ENCODE measurements around the gene IMPDH2.

IMPDH2 gene

GRCh38 chr3:49021813-49022687 is 7.1 kb downstream of the IMPDH2 start, which contains the start of gene NDUFAF3:
TSS of gene NDUFAF3 (plus strand) at chr3:49022121. CDS start at chr3:49022145, 24 bp downstream.
- Histone ChIP-seq H3K9ac (peak within 1 kb of the TSS; percentile 100), H3K4me3 (peak within 1 kb of the TSS; percentile 96), H3K4me2 (peak within 1 kb of the TSS; percentile 97), H3K4me1 (peaks cover 61% of the 10 kb centered on the region), H4K20me1 (peaks cover 55% of the 10 kb centered on the region), H3K27me3 (no peaks in the 10 kb centered on the region), H3K27ac (peak within 1 kb of the TSS; percentile 100), H3K36me3 (peaks cover 44% of the 10 kb centered on the region), H3K9me3 (no peaks in the 10 kb centered on the region)
- no peak for TF ChIP-seq Cebpa-rat (IDR thresholded peaks at IDR 0.05)

GRCh38 chr3:49021213-49021812 is 7.9 kb downstream of the IMPDH2 start:
- peak overlapping the region; percentile 97 for H3K4me2 ChIP-seq
- H3K9ac ChIP-seq: peak overlapping the region; percentile 100
- H4K20me1 ChIP-seq: peaks cover 55% of the 10 kb centered on the region
- no peak for TF ChIP-seq Cebpa-rat (IDR thresholded peaks at IDR 0.05)
- H3K9me3 ChIP-seq: no peaks in the 10 kb centered on the region
- H3K36me3 ChIP-seq: peaks cover 43% of the 10 kb centered on the region
- H3K4me1 ChIP-seq: peaks cover 61% of the 10 kb centered on the region
- H3K4me3 ChIP-seq: peak overlapping the region; percentile 96
- no peaks in the 10 kb centered on the region for H3K27me3 ChIP-seq
- H3K27ac ChIP-seq: peak overlapping the region; percentile 100

- H3K4me1 ChIP-seq: peaks cover 60% of the 10 kb centered on the region
- no peak; the same call in 1 of the 2 replicates for TF ChIP-seq Cebpa-rat (IDR thresholded peaks at IDR 0.05)
Observed at GRCh38 chr3:49020330-49021212, 8.6 kb downstream of the IMPDH2 start.

GRCh38 chr3:49019941-49020329 is 9.3 kb downstream of the IMPDH2 start:
- H3K27ac ChIP-seq: peak overlapping the region; percentile 100
- no peaks in the 10 kb centered on the region for H3K27me3 ChIP-seq
- no peaks in the 10 kb centered on the region for H3K9me3 ChIP-seq
- H3K4me1 ChIP-seq: peaks cover 53% of the 10 kb centered on the region
- H4K20me1 ChIP-seq: peaks cover 55% of the 10 kb centered on the region
- peaks cover 43% of the 10 kb centered on the region for H3K36me3 ChIP-seq
- H3K4me2 ChIP-seq: peak overlapping the region; percentile 97
- H3K9ac ChIP-seq: peak overlapping the region; percentile 100
- peak overlapping the region; percentile 96 for H3K4me3 ChIP-seq
- no peak for TF ChIP-seq Cebpa-rat (IDR thresholded peaks at IDR 0.05)

More at GRCh38 chr3:49020330-49021212, 8.6 kb downstream of the IMPDH2 start:
- peaks cover 43% of the 10 kb centered on the region for H3K36me3 ChIP-seq
- H3K27me3 ChIP-seq: no peaks in the 10 kb centered on the region
- H3K4me2 ChIP-seq: peak overlapping the region; percentile 97
- H3K9ac ChIP-seq: peak overlapping the region; percentile 100
- no peaks in the 10 kb centered on the region for H3K9me3 ChIP-seq
- peak overlapping the region; percentile 100 for H3K27ac ChIP-seq
- H4K20me1 ChIP-seq: peaks cover 55% of the 10 kb centered on the region
- H3K4me3 ChIP-seq: peak overlapping the region; percentile 96

- no peak for TF ChIP-seq Cebpa-rat (IDR thresholded peaks at IDR 0.05)
- Histone ChIP-seq H3K4me1 (peaks cover 50% of the 10 kb centered on the region), H3K4me3 (peak overlapping the region; percentile 96), H3K4me2 (peak overlapping the region; percentile 97), H3K9ac (peak overlapping the region; percentile 100), H3K27ac (peak overlapping the region; percentile 100), H3K36me3 (peaks cover 43% of the 10 kb centered on the region), H4K20me1 (peaks cover 55% of the 10 kb centered on the region), H3K9me3 (no peaks in the 10 kb centered on the region), H3K27me3 (no peaks in the 10 kb centered on the region)
Observed at GRCh38 chr3:49018707-49019006, 10.5 kb downstream of the IMPDH2 start.

- Histone ChIP-seq H4K20me1 (peaks cover 55% of the 10 kb centered on the region), H3K9me3 (no peaks in the 10 kb centered on the region), H3K4me1 (peaks cover 50% of the 10 kb centered on the region), H3K9ac (peak within 1 kb of the TSS; percentile 100), H3K27me3 (no peaks in the 10 kb centered on the region), H3K27ac (peak within 1 kb of the TSS; percentile 100), H3K36me3 (peaks cover 43% of the 10 kb centered on the region), H3K4me3 (peak within 1 kb of the TSS; percentile 96), H3K4me2 (peak within 1 kb of the TSS; percentile 97)
- TF ChIP-seq Cebpa-rat (IDR thresholded peaks at IDR 0.05): no peak
Observed at GRCh38 chr3:49017971-49018706, 11.1 kb downstream of the IMPDH2 start, which contains the start of gene DALRD3. TSS of gene DALRD3 (minus strand) at chr3:49018580. CDS start at chr3:49018564, 16 bp downstream.

- Histone ChIP-seq H3K27ac (peak overlapping the region; percentile 100), H3K4me3 (peak overlapping the region; percentile 96)
- no peak for TF ChIP-seq Cebpa-rat (IDR thresholded peaks at IDR 0.05)
Observed at GRCh38 chr3:49017229-49017970, 11.8 kb downstream of the IMPDH2 start.

More at GRCh38 chr3:49017229-49017970, 11.8 kb downstream of the IMPDH2 start:
- H3K4me2 ChIP-seq: peak overlapping the region; percentile 97
- peaks cover 52% of the 10 kb centered on the region for H3K4me1 ChIP-seq
- peak overlapping the region; percentile 100 for H3K9ac ChIP-seq
- no peaks in the 10 kb centered on the region for H3K9me3 ChIP-seq
- no peaks in the 10 kb centered on the region for H3K27me3 ChIP-seq
- H3K36me3 ChIP-seq: peaks cover 46% of the 10 kb centered on the region
- H4K20me1 ChIP-seq: peaks cover 55% of the 10 kb centered on the region
